Brain pericyte (primary cell): ENCODE results near the gene RPRML.

ENCODE experiments used
- DNase-seq: peaks from one replicate; pipeline ENCODE4 v3.0.0-alpha.2; 2012; ENCODE audit warnings: low read depth, low spot score

RPRML gene

DNA sequence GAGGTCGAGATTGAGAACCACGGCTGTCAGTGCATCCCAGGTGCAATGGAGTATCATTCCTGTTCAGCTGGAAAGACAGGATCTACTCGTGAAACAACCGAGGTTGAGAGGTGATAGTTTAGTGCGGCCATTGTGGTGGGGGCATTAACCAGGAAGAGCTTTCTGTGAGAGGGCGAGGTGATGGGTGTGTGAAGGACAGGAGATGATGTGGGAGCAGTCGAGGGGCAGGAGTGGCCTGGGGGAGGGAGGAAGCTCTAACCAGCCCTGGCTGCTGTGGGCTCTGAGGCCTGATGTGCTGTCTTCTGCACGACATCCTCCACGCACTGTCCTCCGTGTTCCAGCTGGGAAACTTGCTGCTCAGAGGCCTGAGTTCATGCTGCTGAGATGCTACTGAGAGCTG is 34.1 kb downstream of the RPRML start:
- DNase-seq = no peak

- DNase-seq = no peak
Measured at GRCh38 chr17:46943501-46944393, 35.3 kb downstream of the RPRML start.

DNA sequence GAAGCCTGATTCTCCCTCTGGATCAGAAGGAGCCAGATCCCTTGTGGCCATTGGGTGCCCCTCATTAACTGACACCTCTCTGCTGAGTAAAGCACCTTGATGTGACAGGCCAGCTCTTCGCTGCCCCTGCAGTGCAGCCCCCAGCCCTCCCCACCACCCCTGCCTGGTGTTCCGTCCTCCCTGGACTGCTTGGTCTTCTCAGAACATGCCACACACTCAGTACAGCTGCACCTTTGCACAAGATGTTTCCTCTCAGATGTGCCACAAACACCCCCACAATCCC is 35.9 kb downstream of the RPRML start:
- DNase-seq = no peak

GRCh38 chr17:46942441-46943217 is 36.4 kb downstream of the RPRML start:
- no peak for DNase-seq

DNA sequence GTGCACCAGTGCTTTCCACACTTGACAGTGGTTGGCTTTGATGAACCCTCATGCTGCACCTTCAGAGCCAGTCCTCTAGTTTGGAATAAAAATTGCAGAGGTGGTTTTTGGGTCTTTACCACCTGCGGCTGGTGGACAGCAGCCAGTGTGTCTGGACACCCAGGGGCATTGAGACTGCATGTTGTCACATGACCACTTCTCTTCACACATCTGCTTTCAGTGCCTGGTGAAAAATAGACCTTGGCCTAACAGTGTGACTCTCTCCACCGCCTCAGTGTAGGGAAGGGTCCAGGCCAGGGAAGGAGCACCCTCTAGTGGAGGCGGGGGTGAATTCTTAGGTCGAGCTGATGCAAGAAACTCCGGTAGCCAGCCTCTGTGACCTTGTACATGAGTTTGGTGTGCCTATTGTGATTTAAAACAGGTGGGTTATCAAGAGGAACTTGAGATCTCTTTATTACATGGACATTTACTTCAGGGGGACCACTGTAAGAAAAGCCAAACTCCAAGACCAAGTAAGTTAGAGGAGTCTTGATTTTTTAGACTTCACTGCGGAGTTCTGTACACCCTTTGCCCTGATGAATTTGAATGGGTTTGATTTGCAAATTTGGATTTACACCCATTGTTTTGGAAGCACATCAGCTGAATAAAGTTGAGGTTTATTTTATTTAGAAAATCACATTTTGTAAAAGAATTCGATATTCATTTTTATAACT is 38.2 kb downstream of the RPRML start:
- DNase-seq = no peak

DNA sequence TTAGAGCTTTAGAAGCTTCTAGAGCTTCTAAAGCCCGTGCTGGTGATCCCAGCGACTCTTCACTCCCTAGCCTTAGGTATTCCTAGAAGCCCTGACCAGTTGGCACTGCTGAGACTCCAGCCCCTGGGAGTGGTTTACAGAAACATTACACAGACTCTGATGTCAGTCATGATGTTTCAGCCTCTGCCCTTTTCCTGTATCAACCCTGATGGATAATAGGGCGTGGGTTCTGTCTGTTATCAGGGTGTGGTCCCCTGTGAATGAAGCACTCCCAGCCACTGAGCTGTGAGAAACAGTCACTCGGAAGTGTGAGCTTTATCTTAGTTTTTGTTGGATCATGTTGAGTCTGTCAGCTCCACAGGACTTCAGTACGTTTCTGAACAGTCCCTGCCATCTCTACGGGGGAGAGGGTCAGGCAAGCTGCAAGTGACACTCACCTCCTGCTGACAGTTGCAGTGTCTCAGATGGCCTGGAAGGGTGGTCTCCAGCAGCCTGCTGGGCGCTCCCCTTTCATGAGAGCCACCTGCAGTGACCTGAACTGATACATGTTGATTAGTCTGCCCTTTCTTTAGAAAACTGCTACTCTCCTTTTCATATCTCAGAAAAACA is 43.3 kb downstream of the RPRML start:
- DNase-seq = no peak

DNA sequence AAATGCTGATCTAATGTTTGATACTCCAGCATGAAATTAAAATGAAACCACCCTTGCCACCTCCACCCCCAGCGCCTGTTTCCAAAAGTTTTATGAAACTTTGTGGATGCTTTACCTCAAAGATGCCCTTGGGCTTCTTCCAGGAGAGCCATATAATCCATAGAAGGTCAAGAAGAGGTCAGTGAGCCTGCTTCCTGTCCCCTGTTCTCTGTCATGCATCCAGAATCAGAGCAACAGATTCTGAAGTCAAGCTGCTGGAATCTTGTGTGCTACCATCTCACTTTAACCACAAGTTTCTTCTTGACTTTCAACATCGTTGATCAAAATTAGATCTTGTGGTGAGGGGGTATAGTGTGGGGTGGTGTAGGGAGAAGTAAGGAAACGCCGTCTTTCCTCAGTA is 47.5 kb downstream of the RPRML start:
- no peak for DNase-seq

DNA sequence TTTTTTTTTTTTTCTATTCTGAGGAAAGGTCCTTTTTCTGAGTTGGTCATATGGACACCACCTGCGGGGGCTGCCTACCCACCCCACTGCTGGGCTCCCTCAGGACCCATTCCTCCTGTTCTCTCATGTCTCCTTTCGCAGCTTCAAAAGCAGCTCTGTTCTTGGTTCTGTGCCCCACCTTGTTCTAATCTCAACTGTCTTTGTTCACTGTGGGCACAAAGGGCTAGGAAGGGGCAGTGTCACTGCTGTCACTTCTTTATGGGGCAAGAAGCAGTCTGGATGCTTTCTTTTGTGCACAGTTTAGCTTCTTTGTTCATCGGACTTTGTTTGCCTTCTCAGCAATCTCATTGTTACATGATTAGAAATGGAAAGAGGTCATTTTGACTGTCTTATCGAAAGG is 49.0 kb downstream of the RPRML start:
- DNase-seq = no peak

DNA sequence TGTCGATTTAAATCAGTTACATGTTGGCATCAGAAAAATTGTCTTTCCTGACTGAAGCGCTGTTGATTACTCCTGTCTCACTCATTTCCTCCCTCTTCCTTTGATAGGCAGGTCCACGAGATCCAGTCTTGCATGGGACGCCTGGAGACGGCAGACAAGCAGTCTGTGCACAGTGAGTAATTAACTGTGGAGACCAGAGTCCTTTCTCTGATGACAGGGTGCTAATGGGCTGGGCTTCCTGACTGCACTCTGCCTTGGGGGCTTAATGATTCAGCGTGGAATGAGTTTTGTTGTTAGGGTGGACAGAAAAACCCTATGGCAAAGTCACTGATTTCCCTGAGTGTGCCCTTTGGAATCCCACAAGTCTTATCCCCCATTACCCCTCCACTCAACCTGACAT is 49.6 kb downstream of the RPRML start:
- no peak for DNase-seq

DNA sequence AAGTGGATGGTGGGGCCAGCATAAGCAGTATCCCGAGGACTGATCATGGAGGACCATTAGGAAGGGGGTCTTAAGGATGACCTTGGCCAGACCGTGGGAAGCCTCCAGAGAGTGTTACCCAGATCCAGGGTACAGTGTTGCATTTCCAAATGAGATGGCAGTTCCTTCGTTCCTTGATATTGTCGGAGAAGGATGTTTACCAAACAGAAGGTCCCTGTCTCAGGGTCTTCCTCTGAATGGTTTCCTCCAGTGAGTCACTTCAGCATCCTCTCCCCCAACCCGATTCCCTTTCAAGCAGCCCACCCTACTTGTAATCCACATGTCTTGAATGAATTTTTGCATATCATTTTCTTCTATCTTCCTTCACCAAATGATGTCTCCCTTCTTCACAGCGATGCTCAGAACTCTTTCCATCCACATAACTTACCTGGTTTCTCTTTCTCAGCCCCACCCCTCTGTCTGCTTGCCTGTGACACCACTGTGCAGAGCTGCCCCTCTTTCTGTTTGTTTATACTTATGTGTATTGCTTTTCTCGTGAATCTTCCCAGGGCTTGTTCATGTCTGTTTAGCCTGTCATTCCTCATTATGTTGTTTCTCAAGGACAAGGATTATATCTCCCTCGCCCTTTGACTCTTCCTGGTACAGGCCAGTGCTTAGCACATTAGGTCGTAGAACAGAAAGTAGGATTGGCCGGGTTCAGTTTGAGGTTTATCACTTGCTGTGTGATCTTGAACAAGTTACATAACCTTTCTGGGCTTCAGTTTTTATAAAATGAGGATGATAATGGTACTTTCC is 50.4 kb downstream of the RPRML start:
- DNase-seq = no peak
